Activated CD4-positive, alpha-beta T cell treated with anti-CD3 and anti-CD28 coated beads, Interleukin-2, Interleukin-4, amounts not matched to agents 100 ng/mL and 50 ng/mL, durations not matched to agents 16 hours and 8 hours (primary cell): ENCODE measurements around the gene HEPACAM.
A peak's percentile ranks its signal among the peaks of the same experiment; 100 is the strongest.

Source experiments
- DNase-seq: peaks from one replicate; pipeline ENCODE4 v3.0.0-alpha.2; 2020; ENCODE audit warnings: low spot score

The HEPACAM gene

DNA sequence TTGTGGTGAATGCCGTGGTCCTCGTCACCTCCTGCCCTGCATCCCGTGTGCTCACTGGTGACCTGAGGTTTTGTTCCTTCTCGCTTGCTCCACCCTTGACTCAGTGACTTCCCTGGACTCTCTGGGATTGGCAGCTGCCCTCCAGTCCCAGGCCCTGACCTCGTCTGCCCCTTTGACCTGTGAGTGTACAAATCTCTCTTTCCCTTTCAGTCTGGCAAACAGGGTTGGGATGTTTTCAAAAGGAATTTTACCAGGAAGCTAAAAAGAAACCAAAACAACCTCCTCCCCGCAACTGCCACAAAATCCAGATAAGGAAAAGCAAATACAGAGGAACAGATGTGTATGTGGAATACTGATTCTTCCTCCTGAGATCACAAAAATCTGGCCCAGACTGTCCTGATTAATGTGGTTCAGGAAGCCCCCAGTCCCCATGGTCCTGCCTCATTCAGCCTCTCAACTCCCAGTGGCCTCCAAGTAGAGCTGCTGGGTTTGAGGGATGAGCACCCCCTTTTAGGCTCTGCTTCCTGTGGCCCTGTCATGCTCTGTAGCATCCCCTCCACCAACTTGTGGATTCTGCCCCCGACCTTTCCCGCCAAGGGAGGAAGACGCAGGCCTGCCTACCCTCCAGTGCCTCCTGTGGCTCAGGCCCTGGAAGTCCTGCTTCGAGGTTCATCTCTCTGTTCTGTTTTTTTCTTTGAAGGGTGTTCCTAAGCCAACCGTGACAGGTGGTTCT is 53.3 kb downstream of the HEPACAM start:
- no peak for DNase-seq

DNA sequence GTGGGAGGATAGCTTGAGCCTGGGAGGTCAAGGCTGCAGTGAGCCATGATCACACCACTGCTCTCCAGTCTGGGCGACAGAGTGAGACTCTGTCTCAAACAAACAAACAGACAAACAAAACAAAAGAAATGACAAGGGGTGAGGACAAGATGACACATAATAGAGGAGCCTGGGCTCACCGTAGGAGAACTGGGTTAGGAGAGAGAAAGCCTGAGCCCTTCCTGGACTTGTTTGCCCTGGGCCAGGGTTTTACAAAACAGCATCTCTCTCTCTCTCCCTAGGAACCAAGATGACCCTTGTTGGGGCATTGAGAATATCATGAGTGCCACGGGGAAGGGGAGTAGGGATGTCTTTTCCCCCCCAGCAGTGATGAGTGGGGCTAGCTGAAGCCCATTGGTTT is 54.9 kb downstream of the HEPACAM start:
- no peak for DNase-seq

- DNase-seq: no peak
Observed at GRCh38 chr11:124880290-124880611, 55.6 kb downstream of the HEPACAM start.

GRCh38 chr11:124879493-124880289 is 56.2 kb downstream of the HEPACAM start:
- no peak for DNase-seq

DNA sequence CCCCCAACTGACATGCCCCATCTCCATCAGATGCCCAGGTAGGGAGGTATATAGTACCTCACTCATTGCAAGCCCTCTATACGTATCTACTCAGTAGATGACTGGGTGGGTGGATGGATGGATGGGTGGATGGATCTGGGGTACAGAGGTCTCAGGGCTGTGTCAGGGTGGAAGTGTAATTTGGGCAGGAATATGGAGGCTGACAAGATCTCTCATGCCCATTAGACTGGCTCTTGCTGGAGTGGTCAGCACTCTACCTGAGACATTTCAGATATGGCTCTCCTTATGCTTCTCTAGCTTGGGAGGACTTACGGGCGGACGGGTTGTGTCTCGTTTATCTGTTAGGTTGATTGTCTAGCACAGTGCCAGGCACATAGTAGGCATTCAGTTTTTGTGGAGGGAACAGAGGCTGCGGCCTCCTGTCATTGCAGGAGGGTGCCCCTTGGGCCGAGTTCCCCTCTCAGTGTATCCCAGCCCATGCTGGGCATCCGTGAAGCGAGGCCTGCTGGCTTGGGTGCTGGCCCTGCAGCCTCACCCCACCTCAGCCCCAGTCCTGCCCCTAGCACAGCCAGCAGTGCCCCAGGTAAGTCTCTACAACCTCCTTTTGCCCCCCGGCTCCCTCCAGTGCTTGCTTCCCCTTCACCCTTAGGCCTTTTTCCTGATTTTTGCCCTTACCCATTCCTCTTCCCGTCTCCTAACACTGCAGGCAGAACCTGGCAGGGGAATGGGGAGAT is 56.9 kb downstream of the HEPACAM start:
- DNase-seq: no peak

- DNase-seq: no peak
Observed at GRCh38 chr11:124877910-124878758, 57.7 kb downstream of the HEPACAM start.

DNA sequence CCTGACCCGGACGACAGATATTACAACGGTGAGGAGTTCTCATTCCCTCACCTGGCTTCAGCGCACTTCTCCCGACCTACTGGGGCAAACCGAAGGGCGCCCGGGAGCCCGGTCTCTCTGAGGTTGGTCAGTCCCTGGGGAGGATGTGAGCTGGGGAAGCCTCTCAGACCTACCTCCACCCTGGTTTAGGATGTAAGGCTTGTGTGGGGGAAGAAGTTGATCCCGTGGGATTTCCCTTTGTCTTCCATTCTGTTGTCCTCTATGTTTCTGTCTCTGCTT is 58.3 kb downstream of the HEPACAM start:
- no peak for DNase-seq

- no peak for DNase-seq
Observed at GRCh38 chr11:124876818-124877630, 58.8 kb downstream of the HEPACAM start.

GRCh38 chr11:124875943-124876817 is 59.7 kb downstream of the HEPACAM start:
- DNase-seq: peak; percentile 66

GRCh38 chr11:124875401-124875800 is 60.4 kb downstream of the HEPACAM start:
- no peak for DNase-seq

DNA sequence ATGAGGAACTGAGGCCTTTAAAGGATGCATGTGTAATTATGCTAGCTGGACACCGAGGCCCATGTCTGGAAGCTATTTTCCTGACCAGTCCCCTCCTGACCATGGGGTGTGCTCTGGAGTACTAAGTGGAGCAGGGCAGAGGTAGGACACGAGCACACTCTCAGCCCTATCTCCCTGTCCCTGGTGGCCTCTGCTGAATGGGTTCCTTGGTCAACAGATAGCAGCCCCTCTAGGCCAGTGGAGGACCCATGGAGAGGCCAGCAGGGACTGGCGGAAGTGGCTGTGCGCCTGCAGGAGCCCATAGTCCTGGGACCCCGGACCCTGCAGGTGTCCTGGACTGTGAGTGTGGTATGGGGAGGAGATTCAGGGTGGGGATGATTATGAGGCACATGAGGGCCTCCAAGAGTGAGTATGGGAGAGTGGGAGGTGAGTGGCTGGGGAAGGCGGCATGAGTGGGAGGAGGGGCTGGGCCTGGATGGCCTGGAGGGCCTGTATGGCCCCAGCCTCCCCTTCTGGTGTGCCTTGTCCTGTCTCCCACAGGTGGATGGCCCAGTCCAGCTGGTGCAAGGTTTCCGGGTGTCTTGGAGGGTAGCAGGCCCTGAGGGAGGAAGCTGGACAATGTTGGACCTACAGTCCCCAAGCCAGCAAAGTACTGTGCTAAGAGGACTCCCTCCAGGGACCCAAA is 61.1 kb downstream of the HEPACAM start:
- DNase-seq: no peak

DNA sequence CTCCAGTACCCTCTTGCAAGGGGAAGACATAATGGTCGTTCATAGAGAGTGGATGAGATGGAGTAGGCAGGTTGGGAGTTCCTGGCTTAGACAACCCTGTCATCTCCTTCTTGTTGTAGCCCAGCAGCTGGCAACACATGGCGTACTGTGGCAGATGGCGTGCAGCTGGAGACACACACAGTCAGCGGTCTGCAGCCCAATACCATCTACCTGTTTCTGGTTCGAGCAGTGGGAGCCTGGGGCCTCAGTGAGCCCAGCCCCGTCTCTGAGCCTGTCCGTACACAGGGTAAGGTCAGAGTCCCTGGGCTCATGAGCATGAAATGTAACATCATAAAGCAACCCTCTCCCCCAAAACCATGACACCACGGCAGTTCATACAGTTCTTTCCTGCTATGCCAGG is 61.9 kb downstream of the HEPACAM start:
- DNase-seq: no peak

- DNase-seq: no peak
Observed at GRCh38 chr11:124872741-124873140, 63.1 kb downstream of the HEPACAM start.

DNA sequence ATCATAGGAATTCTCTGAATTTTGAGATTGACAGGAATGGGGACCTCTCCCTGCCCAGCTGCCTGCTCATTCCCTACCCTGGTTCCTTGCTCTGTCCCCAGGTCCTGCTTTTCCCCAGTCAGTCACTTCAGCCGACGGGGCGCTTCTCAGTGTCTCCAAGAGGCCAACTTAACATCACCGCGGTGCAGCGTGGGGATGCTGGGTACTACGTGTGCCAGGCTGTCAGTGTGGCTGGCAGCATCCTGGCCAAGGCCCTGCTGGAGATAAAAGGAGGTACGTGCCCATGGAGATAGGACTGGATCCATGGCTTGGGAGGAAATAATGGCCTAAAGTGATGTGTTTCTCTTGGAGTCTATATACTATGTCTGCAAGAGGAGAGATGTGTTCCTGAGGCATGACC is 63.6 kb downstream of the HEPACAM start:
- DNase-seq: no peak

DNA sequence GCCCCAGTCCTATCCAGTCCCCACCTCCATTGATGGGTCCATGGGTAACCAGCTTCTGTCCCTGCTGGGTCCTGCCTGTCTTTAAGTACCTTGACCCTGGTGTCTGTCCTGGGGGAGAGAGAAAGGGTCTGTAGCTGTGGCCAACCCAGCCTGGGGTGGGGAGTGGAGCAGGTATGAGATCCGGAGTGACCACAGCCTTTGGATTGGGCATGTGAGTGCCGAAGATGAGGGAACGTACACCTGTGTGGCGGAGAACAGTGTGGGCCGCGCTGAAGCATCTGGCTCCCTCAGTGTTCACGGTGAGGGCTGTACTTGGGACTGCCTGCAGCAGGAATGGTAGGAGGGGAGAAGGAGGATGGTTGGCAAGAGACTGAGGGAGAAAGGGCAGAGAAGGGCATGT is 65.4 kb downstream of the HEPACAM start:
- no peak for DNase-seq

DNA sequence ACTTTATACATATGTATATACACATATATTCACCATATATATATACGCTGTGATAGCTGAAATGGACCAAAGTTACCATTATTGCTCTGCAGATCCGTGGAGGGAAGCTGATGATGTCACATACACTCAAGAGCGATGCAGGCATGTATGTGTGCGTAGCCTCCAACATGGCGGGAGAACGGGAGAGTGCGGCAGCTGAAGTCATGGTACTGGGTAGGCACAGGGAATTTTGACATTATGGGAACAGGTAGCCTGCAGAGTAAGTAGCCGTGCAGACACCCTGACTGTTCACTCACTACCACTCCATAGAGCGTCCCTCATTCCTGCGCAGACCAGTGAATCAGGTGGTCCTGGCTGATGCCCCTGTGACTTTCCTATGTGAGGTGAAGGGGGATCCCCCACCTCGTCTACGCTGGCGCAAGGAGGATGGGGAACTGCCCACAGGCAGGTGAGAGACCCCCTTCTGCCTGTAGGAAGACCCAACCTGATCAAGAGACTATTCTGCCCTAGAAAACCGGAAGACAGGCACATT is 65.9 kb downstream of the HEPACAM start:
- no peak for DNase-seq

DNA sequence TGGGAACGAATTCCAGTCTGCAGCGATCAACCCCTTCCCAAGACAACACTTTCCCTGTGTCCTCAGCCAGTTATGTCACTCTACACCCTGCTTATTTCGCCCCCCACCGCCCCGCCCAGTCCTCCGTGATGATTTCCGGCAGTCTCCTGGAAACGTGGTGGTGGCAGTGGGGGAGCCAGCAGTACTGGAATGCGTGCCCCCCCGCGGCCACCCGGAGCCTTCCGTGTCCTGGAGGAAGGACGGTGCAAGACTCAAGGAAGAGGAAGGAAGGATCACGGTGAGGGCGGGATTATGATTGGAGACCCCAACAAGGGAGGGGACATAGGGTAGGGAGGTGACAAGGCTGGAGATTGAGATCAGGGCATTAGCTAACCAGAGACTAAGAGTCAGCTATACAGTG is 66.5 kb downstream of the HEPACAM start:
- no peak for DNase-seq
